ENCODE measurements around the gene ILDR2.

DNA sequence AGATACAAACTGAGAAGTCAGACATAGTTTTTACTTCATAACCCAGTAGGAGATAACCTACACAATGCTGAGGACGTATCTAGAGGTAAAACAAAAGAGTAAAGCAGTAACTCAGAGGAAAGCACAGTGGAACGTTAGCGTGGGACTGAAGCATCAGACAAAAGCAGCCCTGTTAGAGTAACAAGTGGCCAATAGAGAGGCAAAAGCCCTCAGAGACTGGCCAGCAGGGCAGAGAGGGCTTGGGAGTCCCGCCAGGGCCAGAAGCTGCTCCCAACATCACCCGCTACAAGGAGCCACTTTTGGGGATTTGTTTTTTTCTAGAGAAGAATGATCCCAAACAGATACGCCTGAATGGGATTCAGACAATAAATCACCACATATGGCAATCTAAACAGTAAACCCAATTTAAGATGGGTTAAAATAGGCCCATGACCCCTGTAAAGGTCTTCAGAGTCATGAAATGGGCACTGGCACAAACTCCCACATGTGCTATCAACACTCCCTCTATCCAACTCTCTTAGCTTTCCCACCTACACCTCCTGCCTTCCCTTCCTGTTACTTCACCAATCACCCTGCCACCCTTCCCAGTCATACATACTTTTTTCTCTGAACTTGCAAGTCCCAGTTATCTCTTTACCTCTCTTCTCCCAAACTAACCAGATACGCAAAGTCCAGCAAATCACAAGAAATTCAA is 116.5 kb downstream of the ILDR2 start:
- TF ChIP-seq, protein P1, sequence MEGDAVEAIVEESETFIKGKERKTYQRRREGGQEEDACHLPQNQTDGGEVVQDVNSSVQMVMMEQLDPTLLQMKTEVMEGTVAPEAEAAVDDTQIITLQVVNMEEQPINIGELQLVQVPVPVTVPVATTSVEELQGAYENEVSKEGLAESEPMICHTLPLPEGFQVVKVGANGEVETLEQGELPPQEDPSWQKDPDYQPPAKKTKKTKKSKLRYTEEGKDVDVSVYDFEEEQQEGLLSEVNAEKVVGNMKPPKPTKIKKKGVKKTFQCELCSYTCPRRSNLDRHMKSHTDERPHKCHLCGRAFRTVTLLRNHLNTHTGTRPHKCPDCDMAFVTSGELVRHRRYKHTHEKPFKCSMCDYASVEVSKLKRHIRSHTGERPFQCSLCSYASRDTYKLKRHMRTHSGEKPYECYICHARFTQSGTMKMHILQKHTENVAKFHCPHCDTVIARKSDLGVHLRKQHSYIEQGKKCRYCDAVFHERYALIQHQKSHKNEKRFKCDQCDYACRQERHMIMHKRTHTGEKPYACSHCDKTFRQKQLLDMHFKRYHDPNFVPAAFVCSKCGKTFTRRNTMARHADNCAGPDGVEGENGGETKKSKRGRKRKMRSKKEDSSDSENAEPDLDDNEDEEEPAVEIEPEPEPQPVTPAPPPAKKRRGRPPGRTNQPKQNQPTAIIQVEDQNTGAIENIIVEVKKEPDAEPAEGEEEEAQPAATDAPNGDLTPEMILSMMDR (IDR thresholded peaks at IDR 0.05) = no peak
- TF ChIP-seq POLR2A (IDR thresholded peaks at IDR 0.05) (no peak), POLR2AphosphoS5 (IDR thresholded peaks at IDR 0.05) (no peak), EP300 (IDR thresholded peaks at IDR 0.05; ENCODE audit: low read depth) (no peak)

Measured in transverse colon (tissue), 4 donors.